NCI-H510A treated with DMSO at 0.1 percent for 48 hours (cell line): ENCODE results near the gene SLC16A13.
"Not testable (repeated sequence)": the region's sequence is repeated elsewhere in the genome, so short reads cannot be mapped to it uniquely, and the experiment has no call there.

Source experiments
- DNase-seq: peaks from one replicate; lab custom pipeline; 2025; lab: John Stamatoyannopoulos, UW

Gene SLC16A13, protein sequence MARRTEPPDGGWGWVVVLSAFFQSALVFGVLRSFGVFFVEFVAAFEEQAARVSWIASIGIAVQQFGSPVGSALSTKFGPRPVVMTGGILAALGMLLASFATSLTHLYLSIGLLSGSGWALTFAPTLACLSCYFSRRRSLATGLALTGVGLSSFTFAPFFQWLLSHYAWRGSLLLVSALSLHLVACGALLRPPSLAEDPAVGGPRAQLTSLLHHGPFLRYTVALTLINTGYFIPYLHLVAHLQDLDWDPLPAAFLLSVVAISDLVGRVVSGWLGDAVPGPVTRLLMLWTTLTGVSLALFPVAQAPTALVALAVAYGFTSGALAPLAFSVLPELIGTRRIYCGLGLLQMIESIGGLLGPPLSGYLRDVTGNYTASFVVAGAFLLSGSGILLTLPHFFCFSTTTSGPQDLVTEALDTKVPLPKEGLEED

DNA sequence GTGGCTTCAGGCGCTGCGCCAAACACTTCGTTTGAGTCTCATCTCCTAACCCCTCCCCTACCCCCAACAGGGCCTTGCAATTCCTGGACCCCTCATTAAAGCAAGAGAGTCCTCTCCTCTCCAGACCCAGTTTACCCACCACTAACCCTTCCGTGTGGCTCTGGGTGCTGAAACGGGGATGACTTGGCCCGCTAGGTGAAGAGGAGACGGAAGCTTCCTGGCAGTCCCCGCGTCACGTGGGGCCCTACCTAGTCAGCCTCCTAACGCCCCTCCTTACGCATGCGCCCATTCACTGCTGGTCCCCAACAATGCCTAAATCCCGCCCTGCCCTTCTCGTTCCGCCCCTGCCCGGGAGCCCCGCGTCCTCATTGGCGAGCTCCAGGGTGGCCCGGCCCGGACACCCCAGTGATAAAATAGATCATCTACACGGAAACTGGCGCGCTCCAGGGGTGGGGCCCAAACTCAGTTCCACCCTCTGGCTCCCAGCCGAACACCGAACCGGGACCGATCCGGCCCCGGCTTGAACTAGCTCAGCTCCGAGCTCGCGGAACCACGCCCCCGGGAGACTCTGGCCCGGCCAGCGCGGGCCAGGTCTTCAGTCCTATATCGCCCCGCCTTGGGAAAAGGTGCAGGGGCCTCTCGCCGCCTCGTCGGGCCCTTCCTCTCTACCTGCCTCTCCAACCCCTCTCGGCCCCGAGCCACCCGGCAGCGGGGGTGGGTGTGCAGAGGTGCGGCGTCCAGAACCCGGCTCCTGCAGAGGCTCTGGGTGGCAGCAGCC lies at the start of gene SLC16A13:
TSS of gene SLC16A13 (plus strand) at position 425 of the 778 bp plus-strand sequence. CDS start 368 bp downstream, outside the sequence.
- DNase-seq, result peak; percentile 96

DNA sequence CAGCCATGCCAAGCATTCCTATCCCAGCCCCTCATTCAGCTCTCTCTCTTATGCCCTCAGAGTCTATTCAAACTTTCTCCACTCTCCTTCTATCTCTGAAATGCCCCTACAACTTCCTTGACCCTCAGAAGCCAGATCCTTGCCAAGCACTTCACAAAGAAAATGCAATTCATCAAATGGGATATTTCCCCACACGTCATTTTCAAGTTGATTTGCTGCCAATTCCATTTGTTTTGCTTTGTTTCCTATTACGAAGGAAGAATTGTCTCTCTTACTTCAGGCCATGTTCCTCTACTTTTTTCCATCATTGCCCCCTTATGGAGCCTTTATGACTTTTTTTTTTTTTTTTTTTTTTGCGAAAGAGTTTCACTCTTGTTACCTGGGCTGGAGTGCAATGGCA lies 49.1 kb upstream of the SLC16A13 start:
- DNase-seq, result no peak

DNA sequence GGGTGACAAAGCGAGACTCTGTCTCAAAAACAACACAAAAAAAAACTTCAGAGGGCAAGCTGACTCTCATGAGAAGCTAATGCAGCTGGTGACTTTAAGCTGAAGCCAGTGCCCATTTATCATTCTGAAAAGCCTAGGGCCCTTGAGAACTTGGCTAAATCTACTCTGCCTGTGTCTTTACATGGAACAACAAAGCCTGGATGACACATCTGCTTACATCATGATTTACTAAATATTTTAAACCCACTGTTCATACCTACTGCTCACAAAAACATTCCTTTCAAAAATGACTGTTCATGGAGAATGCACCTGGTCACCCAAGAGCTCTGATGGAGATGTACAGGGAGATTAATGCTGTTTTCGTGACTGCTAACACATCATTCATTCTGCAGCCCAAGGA lies 46.0 kb upstream of the SLC16A13 start:
- DNase-seq, result no peak

DNA sequence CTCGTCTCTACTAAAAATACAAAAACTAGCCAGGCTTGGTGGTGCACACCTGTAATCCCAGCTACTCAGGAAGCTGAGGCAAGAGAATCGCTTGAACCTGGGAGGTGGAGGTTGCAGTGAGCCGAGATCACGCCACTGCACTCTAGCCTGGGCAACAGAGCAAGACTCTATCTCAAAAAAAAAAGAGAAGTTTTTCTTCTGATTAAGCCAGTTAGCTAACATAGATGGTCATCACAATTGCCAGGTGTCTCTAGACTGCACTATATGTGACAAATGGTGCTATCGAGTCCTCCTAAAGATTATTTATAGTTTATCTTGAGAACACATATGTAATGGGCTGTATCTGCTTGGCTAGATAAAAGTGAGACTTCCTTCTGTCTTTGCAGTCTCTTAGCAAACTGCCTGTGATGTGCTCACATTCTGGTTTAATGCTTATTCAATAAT lies 42.2 kb upstream of the SLC16A13 start:
- not testable (repeated sequence) for DNase-seq

DNA sequence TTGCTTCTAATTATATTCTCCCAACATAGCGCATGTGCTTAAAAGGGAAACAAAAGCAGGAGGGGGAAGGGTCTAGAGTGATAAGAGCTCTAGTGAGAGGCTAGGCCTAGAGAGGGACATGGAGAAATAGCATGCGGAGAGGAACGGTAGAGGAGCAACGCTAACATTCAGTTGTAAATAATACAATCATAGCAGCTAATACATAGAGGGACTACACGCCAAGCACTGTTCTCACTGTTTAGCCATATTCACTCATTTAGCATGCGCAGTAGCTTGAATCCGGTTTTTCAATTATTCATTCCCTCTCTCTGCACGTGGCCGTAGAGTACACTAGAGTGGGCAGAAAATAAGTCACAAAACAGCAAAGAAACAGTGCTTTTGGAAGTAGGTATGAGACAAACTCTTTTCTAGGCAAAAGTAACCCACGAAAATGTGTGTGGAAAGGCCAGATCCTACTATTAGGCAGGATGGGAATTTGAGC lies 41.7 kb upstream of the SLC16A13 start:
- no peak for DNase-seq

DNA sequence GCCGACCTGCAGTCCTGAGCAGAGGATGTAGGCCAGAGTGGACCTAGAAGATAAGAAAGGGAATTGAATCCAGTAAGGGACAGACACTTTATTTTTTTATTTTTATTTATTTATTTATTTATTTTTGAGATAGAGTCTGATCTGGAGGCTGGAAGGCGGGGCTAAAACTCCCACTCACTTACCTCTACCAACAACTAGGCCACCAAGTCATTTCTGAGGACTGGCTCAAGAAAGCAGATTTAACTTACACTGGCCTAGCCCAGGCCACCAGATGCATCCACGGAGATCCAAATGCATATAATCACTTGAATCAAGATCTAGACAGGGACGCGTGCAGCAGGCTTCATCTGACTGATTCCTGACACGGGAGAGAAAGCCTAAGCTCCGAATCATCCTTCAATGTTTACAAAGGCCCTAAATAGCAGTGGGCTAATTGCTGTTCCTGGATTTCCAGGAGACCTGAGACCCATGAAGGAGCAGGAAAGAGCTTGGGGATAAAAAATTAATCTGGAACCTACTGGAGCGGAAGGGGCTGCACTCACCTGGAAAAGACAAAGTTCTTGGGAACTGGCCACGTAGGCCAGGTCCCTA lies 41.1 kb upstream of the SLC16A13 start:
- no peak for DNase-seq

DNA sequence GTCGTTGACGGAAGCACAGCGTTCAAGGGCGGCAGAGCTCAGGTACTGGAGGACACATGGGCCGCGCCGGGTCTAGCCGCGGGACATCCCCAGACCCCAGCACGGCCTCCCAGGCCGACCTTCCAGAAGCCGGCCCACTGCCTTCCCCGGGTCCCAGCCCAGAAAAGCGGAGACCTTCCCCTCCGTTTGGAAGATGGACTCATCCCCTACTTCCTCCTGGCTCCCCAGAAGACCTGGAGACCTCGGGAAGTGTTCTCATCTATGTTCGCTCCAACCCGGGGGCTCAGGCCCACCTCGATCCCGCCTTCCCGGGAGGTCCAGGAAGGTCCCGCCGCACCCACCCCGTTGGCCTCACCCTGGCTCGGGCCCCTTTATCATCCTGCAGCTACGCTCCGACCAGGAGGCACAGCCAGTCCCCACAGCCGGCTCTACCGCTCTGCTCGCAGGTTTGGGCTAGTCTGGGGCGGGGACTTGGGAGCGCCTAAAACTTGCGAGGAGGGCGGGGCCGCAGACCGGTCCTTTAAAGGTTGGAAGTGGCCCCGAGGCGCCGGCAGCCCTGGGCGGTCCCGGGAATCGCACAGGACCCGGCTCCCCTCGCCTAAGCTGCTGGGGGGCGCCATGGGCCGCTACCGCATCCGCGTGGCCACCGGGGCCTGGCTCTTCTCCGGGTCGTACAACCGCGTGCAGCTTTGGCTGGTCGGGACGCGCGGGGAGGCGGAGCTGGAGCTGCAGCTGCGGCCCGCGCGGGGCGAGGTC lies 40.1 kb upstream of the SLC16A13 start, which contains the start of gene ALOX12:
TSS of gene ALOX12 (plus strand) at position 550 of the 756 bp plus-strand sequence. CDS start at position 619, 69 bp downstream.
- DNase-seq, result no peak

DNA sequence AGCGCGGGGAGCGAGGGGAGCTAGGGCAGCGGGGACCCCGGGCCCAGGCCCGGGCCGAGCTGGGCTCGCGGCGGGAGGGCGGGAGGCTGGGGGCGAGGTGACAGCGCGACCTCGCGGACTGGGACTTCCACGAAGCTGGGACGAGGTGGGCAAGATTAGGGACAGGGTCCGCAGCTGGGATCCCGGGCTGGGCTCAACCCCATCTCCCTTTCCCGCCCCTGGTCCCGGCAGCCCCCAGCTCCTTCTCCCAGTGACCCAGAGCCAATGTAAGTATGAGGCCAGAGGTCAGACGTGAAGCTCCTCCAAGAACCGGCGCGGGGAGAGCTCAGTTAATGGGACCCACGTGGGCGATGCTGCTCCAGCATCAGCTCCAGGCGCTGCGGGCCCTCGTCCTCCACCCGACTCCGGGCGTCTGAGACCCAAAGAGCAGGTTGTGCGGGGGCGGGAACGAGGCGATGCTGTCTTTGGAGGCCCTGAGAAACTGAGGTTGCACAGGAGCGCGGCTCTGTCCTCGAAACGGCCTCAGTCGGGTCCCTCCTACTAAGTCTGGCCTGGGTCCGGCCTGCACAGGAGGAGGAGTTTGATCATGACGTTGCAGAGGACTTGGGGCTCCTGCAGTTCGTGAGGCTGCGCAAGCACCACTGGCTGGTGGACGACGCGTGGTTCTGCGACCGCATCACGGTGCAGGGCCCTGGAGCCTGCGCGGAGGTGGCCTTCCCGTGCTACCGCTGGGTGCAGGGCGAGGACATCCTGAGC lies 39.4 kb upstream of the SLC16A13 start:
- DNase-seq, result no peak

DNA sequence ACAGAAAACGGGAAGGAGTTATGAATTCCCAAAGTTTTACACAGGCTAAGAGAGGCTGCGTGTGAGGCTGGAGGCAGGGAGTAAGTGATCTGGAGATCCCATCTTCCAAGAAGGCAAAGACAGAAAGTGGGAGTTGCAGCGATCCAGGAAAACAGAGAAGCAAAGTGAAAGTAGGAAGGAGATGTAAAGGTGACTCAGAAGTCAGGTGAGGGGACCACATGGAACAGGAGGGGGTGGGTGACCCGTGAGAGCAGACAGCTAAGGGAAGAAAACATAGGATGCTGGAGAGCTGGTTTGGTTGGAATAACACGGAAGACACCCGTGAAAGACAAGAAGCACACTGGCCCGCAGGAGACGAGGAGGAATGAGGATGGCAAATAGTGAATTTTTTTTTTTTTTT lies 38.6 kb upstream of the SLC16A13 start:
- DNase-seq, result no peak

DNA sequence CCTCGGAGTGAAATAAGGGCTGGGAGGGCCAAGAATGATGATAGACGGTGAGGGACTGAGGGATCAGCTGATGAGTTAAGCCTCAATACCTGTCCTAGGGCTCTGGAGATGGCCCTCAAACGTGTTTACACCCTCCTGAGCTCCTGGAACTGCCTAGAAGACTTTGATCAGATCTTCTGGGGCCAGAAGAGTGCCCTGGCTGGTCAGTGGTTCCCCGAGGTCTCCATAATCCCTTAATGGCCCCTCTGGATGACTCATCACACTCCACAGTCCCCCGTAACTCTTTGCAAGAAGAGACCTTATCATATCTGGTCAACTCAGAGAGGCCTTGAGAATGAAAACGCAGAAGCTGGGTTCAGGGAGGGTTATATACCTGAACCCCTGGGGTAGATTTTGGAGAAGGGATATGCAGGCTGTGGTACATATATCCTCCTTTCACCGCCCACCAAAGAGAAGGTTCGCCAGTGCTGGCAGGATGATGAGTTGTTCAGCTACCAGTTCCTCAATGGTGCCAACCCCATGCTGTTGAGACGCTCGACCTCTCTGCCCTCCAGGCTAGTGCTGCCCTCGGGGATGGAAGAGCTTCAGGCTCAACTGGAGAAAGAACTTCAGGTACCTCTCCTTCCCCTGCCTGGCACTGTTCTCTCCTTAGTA lies 36.8 kb upstream of the SLC16A13 start:
- DNase-seq, result no peak

DNA sequence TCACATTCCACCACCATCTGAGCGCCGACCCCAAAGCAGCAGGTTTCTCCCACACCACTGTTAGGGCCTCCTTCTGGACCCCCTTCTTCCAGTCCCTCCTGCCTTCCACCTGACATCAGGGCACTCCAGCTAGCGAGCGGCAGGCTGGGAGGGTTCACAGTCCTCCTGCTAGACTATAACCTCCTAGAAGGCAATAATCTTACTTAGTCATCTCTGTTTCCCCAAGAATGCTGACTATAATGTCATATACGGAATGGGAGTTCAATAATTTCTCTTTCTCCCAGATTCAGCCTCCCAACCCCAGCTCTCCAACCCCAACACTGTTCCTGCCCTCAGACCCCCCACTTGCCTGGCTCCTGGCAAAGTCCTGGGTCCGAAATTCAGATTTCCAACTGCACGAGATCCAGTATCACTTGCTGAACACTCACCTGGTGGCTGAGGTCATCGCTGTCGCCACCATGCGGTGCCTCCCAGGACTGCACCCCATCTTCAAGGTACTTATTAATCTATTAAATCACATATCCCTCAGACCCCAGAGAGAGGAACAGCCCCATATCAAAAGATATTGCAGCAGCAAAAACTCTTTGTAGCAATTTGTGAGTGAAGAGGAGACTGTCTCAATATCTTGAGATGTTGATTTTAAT lies 34.4 kb upstream of the SLC16A13 start:
- DNase-seq, result no peak

DNA sequence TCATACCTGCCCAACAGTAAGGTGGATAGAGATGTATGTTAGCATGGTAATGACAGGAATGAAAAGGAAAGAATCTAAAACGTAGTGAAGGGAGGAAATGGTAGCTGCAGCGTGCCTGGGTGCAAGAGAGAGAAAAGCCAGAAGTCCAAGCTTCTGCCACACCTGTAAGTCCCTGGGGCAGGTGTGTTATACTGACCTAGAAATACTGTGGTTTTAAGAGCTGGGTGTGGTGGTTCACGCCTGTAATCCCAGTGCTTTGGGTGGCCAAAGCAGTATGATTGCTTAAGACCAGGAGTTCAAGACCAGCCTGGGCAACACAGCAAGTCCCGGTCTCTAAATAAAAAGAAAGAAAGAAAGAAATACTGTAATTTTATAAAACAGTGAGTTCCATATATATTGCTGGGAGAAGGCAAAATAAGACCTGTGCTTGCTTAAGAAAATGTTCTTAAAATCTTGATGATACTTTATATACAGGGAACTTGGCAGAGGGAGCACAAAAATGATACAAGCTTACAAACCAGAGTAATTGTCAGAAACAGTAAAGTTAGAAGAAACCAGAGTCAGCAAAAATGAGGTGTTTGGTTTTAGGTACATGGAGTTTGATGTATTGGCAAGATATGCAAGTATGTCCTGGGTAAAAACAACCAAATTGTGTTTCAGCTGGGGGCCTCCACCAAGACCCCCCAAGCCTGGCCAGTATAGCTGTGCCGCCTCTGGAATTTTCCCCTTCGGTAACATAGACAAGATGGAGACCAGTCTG lies 33.3 kb upstream of the SLC16A13 start:
- DNase-seq, result no peak

DNA sequence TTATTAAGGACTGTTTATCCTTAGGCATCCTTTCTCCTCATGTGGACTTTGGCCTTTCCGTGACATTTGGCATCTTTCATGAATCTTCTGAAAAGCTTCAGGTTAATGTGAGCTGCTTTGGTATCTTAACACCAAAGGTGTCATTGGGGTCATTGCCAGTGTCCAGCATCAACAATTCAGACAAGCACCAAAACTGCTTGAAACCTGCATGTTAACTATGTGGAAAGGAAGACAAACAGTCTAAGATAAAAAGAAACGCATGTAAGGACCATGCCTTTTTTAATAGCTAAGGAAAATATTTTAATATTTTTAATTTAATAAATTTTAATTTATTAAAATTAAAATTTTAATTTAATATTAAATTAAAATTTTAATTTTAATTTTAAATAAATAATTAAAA lies 32.1 kb upstream of the SLC16A13 start:
- no peak for DNase-seq

DNA sequence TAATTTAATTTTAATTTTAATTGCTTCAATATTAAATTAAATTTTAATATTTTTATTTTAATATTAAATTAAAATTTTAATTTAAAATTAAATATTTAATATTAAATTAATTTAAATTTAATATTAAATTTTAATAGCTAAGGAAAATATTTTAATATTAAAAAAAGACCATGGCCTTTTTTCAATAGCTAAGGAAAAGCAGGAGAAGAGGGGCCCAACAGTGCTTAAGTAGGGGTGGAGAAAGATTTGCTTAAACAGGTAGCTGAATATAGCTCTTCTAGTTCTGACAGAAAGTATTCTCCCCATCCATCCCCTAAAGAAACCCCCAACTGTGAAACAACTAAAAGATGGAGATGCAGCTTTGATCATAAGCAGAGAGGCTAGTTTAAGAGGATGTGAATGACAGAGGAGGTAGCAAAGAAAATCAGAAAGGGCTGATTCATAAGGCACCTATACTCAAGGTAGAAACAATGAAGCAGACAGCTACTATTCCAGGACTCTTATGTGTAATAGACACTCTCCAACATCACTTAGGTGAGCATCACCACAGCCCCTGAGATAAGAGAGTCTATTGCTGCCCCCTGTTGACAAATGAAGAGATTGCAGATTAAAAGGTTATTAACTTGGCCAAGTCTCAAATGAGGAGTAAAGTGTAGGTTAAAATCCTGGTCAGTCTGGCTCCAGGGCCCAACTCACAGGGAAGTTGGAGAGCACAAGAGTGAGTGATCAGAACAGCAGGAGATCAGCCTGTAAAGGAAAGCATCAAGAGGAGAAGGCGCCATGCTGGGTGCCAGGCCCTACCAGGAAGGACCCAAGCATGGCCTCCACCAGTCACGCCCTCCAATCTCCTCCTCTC lies 31.2 kb upstream of the SLC16A13 start:
- peak; percentile 81 for DNase-seq

DNA sequence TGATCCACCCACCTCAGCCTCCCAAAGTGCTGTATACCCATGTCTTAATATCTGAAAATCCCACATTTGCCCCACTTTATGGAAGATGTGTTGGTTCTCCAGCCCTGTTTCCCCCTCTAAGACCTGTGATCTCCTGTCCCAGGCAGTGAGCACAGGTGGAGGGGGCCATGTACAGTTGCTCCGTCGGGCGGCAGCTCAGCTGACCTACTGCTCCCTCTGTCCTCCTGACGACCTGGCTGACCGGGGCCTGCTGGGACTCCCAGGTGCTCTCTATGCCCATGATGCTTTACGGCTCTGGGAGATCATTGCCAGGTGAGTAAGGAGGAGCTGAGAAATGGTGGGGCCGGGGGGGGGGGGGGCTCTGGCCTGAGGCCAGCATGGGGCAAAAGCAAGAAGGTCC lies 30.1 kb upstream of the SLC16A13 start:
- DNase-seq, result no peak

DNA sequence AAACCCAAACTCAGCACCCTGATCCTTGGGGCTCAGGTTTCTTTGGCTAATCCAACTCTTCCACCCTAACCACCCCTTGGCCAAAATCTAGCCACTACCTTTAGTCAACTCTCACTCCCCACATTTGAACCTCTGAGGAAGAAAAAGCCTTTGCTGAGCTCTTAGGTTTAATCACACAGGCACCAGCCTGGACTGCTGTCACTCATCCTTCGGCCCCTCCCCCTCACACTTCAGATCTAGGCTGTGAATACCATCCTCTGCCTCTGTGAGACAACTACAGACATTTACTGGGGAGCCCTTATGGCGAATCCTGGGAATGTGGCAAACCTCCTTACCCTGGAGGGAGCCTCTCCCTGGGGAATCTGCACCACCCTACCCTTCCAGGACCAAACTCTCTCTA lies 28.7 kb upstream of the SLC16A13 start:
- no peak for DNase-seq

DNA sequence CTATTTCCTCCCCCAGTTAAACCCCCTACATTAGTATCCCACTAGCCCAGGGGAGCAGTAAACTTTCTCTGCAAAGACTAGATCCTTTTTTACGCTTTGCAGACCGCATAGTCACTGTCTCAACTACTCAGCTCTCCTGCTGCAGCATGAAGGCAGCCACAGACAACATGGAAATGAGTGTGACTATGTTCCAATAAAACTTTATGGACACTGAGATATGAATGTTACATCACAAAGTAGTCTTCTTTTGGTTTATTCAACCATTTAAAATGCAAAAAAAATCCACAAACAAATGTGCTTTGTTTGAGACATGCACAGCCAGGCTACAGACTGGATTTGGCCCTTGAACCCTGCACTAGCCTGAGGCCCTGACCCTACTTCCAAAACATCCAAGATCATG lies 25.3 kb upstream of the SLC16A13 start:
- no peak for DNase-seq

DNA sequence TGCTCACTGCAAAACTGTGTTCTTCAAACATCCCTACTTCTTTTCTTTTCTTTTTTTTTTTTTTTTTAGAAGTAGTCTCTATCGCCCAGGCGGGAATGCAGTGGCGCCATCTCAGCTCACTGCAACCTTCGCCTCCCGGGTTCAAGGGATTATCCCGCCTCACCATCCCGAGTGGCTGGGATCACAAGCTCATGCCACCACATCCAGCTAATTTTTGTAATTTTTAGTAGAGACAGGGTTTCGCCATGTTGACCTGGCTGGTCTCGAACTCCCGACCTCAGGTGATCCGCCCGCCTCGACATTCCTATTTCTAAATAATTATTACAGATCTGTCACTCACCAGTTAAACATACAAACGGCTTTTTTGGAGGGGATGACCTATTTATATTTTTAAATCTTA lies 24.4 kb upstream of the SLC16A13 start:
- no peak for DNase-seq
